HG03520 (cell line): Measurements from ENCODE around the gene KCNQ1OT1.

Experiments used
- ATAC-seq: cut with Tn5 transposase; IDR thresholded peaks from one replicate; pipeline ENCODE4 v1.9.1; 2021; ENCODE audit warnings: mild to moderate bottlenecking, moderate library complexity; ENCODE audit not compliant: unreplicated experiment

The KCNQ1OT1 gene

GRCh38 chr11:2561696-2562581 lies 137.9 kb downstream of the KCNQ1OT1 start:
- ATAC-seq, result no peak

- ATAC-seq, result no peak
Measured at GRCh38 chr11:2559527-2560311, 140.1 kb downstream of the KCNQ1OT1 start.

GRCh38 chr11:2558861-2559526 lies 140.8 kb downstream of the KCNQ1OT1 start:
- no peak for ATAC-seq

- no peak for ATAC-seq
Measured at GRCh38 chr11:2558397-2558796, 141.4 kb downstream of the KCNQ1OT1 start.
